ENCODE measurements around the gene EGLN1. TPM values are rescaled to one million over a fixed set of nuclear protein-coding genes. Genes with fewer than 3 reads are reported as not detected.
A peak's percentile ranks its signal among the peaks of the same experiment; 100 is the strongest.

EGLN1 gene
- total RNA-seq, 1 donor from 2014 or later = 29.7 TPM

DNA sequence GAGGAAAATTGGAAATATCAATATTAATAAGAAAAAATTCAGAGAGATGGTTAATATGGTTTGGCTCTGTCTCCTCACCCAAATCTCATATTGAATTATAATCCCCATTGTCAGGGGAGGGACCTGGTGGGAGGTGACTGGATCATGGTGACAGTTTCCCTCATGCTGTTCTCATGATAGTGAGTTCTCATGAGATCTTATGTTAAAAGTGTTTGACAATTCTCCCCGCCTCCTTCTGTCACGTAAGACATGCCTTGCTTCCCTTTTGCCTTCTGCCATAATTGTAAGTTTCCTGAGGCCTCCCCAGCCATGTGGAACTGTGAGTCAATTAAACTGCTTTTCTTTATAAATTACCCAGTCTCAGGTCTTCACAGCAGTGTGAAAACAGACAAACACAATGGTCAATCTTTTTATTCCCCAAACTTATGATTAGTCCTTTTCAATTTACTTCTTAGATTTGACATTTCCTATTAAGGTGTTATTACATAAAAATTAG is 11.0 kb downstream of the EGLN1 start:
- Histone ChIP-seq H3K4me1 (peaks cover 36% of the 10 kb centered on the region), H3K9me3 (no peaks in the 10 kb centered on the region), H3K27me3 (ENCODE audit: low read depth) (no peaks in the 10 kb centered on the region), H3K27ac (no peak overlapping the region), H3K4me3 (no peak overlapping the region), H3K36me3 (no peaks in the 10 kb centered on the region)
- no peak for DNase-seq
- intact Hi-C loops (cut with DNase I) = no loop called here
- TF ChIP-seq, protein P1, sequence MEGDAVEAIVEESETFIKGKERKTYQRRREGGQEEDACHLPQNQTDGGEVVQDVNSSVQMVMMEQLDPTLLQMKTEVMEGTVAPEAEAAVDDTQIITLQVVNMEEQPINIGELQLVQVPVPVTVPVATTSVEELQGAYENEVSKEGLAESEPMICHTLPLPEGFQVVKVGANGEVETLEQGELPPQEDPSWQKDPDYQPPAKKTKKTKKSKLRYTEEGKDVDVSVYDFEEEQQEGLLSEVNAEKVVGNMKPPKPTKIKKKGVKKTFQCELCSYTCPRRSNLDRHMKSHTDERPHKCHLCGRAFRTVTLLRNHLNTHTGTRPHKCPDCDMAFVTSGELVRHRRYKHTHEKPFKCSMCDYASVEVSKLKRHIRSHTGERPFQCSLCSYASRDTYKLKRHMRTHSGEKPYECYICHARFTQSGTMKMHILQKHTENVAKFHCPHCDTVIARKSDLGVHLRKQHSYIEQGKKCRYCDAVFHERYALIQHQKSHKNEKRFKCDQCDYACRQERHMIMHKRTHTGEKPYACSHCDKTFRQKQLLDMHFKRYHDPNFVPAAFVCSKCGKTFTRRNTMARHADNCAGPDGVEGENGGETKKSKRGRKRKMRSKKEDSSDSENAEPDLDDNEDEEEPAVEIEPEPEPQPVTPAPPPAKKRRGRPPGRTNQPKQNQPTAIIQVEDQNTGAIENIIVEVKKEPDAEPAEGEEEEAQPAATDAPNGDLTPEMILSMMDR (IDR thresholded peaks at IDR 0.05) = no peak
- ATAC-seq = no peak

DNA sequence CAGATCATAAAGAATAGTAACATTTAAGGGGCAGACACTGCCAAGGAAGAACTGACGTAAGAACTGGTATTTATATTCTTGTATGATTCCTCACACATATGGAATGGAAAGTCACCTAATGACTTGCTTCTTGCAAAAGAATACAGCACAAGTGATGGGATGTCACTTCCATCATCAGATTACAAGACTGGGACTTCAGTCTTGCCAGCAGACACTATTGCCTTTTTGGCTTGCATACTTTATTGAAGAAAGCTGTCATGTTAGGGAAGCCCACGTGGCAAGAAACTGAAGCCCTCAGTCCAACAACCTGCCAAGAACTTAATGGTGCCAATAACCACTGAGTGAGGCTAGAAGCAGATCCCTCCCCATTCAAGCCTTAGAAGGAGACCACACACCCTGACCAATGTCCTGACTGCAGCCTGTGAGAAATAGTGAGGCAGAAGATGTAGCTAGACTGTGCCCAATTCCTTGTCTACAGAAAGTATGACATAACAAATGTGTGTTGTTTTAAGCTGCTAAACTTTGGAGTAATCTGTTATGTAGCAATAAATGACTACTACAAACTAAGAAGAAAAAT is 12.0 kb downstream of the EGLN1 start:
- Histone ChIP-seq H3K9me3 (no peaks in the 10 kb centered on the region), H3K36me3 (no peaks in the 10 kb centered on the region), H3K4me1 (peaks cover 36% of the 10 kb centered on the region), H3K27ac (no peak overlapping the region), H3K27me3 (ENCODE audit: low read depth) (no peaks in the 10 kb centered on the region), H3K4me3 (no peak overlapping the region)
- intact Hi-C loops (cut with DNase I) = no loop called here
- TF ChIP-seq, protein P1 (IDR thresholded peaks at IDR 0.05) = no peak
- no peak for ATAC-seq
- DNase-seq = no peak

DNA sequence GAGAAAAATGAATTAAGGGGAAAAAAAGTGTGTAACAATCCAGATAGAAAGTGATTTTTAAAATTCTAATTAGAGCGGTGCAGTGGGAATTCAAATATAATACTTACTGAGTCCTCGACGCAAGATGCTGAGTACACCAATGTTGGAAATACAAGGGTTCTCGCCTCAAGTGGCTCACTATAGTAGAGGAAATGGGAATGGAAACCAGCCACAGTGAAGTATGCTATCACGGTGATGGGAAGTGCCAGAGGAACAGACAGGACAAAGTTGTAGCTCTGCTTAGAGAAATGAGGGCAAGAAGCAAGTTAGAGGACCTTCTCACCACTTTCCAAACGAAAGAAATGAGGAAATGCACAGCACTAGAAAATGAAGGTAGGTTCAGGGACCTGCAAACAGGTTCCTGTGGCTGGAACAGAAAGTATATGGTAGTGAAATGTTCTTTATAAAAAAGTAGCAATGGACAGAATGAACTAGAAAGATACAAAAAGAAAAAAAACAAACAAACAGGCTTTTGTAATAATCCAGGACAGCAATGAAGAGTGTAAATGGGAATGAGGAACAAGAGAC is 13.5 kb downstream of the EGLN1 start:
- intact Hi-C loops (cut with DNase I) = no loop called here
- ATAC-seq = peak; percentile 32 to 62
- Histone ChIP-seq H3K27ac (no peak overlapping the region), H3K9me3 (no peaks in the 10 kb centered on the region), H3K36me3 (no peaks in the 10 kb centered on the region), H3K27me3 (ENCODE audit: low read depth) (no peaks in the 10 kb centered on the region), H3K4me1 (peaks cover 28% of the 10 kb centered on the region), H3K4me3 (no peak overlapping the region)
- TF ChIP-seq, protein P1 (IDR thresholded peaks at IDR 0.05) = no peak
- no peak for DNase-seq

GRCh38 chr1:231407547-231408396 is 14.3 kb downstream of the EGLN1 start:
- TF ChIP-seq, protein P1 (IDR thresholded peaks at IDR 0.05) = no peak
- no peaks in the 10 kb centered on the region for H3K9me3 ChIP-seq
- no peaks in the 10 kb centered on the region for H3K27me3 ChIP-seq (ENCODE audit: low read depth)
- intact Hi-C loops (cut with DNase I) = no loop called here
- DNase-seq (no peak), ATAC-seq (peak in 1 of 2 donors; percentile 63)
- H3K36me3 ChIP-seq = no peaks in the 10 kb centered on the region
- peaks cover 28% of the 10 kb centered on the region for H3K4me1 ChIP-seq
- H3K4me3 ChIP-seq = no peak overlapping the region
- H3K27ac ChIP-seq = no peak overlapping the region

GRCh38 chr1:231407049-231407448 is 15.0 kb downstream of the EGLN1 start:
- TF ChIP-seq, protein P1 (IDR thresholded peaks at IDR 0.05) = no peak
- no peaks in the 10 kb centered on the region for H3K9me3 ChIP-seq
- peaks cover 28% of the 10 kb centered on the region for H3K4me1 ChIP-seq
- H3K27ac ChIP-seq = no peak overlapping the region
- intact Hi-C loops (cut with DNase I) = no loop called here
- H3K4me3 ChIP-seq = no peak overlapping the region
- H3K27me3 ChIP-seq (ENCODE audit: low read depth) = no peaks in the 10 kb centered on the region
- no peaks in the 10 kb centered on the region for H3K36me3 ChIP-seq
- ATAC-seq (no peak), DNase-seq (no peak)
